Adrenal gland (tissue), 12 donors: Measurements from ENCODE around the gene C6orf15. TPM values are rescaled to one million over a fixed set of nuclear protein-coding genes. Genes with fewer than 3 reads are reported as not detected.

Source experiments
- DNase-seq, 7 donors: peaks; one replicate each; pipeline ENCODE4 v3.0.0-alpha.2; 2019 to 2020
- H3K27ac ChIP-seq, 5 donors: fragments of 200-600 bp; sonication (generic) in 4 of 5; 1 replicate in 3 of 5; 2 replicates in 2 of 5; pipeline versions ENCODE4 v1.5.1 to v1.8.0; 2016 to 2020; ENCODE audit warnings: mild to moderate bottlenecking in 1 of 5
- H3K27me3 ChIP-seq: fragments of 200-600 bp; 2 replicates; pipeline ENCODE4 v1.8.0; 2021
- H3K36me3 ChIP-seq, 2 donors: fragments of 200-600 bp; replicated peaks in 1 of 2; 1 replicate in 1 of 2; 2 replicates in 1 of 2; pipeline versions ENCODE4 v1.5.1 to v1.8.0; 2018 to 2022
- H3K4me1 ChIP-seq, 2 donors: fragments of 200-600 bp; replicated peaks in 1 of 2; 1 replicate in 1 of 2; 2 replicates in 1 of 2; pipeline versions ENCODE4 v1.5.1 to v1.8.0; 2018 to 2021
- H3K4me3 ChIP-seq, 4 donors: fragments of 200-600 bp; sonication (generic) in 3 of 4; one replicate each; pipeline ENCODE4 v1.5.1; 2016 to 2018
- H3K9me3 ChIP-seq, 3 donors: fragments of 200-600 bp; sonication (generic) in 1 of 3; replicated peaks in 1 of 3; 1 replicate in 2 of 3; 2 replicates in 1 of 3; pipeline versions ENCODE4 v1.5.1 to v1.8.0; 2016 to 2021
- CTCF ChIP-seq, 6 experiments: fragments of 450-650 bp in 4 of 6; fragments of 200-600 bp in 2 of 6; sonication (generic) in 1 of 6; IDR thresholded peaks; 1 replicate in 5 of 6; 2 replicates in 1 of 6; pipeline versions ENCODE4 v1.5.1 to v1.8.0; 2016 to 2021; ENCODE audit warnings: antibody characterized with exemption in 6 of 6, mild to moderate bottlenecking in 2 of 6, moderate library complexity in 1 of 6
- POLR2A ChIP-seq, 2 donors: fragments of 450-650 bp; IDR thresholded peaks; one replicate each; pipeline ENCODE4 v1.6.1; 2017; ENCODE audit warnings: antibody characterized with exemption in 2 of 2, mild to moderate bottlenecking in 2 of 2, moderate library complexity in 1 of 2
- WGBS, 4 donors: extraction: QIAGEN DNeasy Blood & Tissue Kit in 2 of 4; methylation state at CpG; one replicate each; pipeline versions ENCODE4 v1.1.5 to v1.1.7; 2013 to 2017; 5-methylcytosine and 5-hydroxymethylcytosine counted together
- intact Hi-C, 2 donors: fragments of 100-400 bp; cut with DNase I; formaldehyde crosslinking; loops; one replicate each; pipeline versions ENCODE4 v1.14.1 to v1.15.0; 2022 to 2023
- polyA plus RNA-seq, 3 donors: library from polyadenylated mRNA; stranded (reverse); fragments of 200-250 nt in 2 of 3; fragments of 350-450 nt in 1 of 3; fragmentation: Illumina TruSeq in 1 of 3; extraction: RNeasy Lipid Tissue Mini Kit (QIAGEN cat#74804) in 1 of 3; gene quantifications; one replicate each; pipeline ENCODE4 v1.2.3, GENCODE V29; 2013 to 2014
- total RNA-seq, 9 donors: library from RNA; depleted of rRNA in 4 of 9; stranded (reverse); fragments of >200 nt in 4 of 9; fragments of 120-200 nt in 1 of 9; fragmentation: NEBNext Ultra II Directional in 1 of 9; extraction: Animal tissue kit (Norgen Biotek cat#: 25700) in 1 of 9; gene quantifications; one replicate each; pipeline versions ENCODE4 v1.1.0 to v1.2.4, GENCODE V29; 2013 to 2023
- donor health status: healthy with polysubstance abuse.
- donor health status: Bipolar disorder and iron deficiency.
- donor health status: DM: yes; HTN: yes; CAD: no.
- donor health status: DM: no; HTN: no; CAD: no.
- donor health status: DM: no; HTN: no; CAD: no.
- donor health status: DM: yes; HTN: yes; CAD: no.

C6orf15 gene
- total and polyA plus RNA-seq, 12 donors: not detected

GRCh38 chr6:31120151-31120915, 8.0 kb upstream of the C6orf15 start, which contains the start of gene CDSN:
TSS of gene CDSN (minus strand) at chr6:31120446. CDS start at chr6:31120419, 27 bp downstream.
- WGBS, 4 donors: 75 to 85% (median 81%) methylated on average over 17 to 26 of the region's 26 CpGs
- no peak for TF ChIP-seq POLR2A (IDR thresholded peaks at IDR 0.05)
- TF ChIP-seq CTCF (IDR thresholded peaks at IDR 0.05): no peak
- intact Hi-C loops: no loop called here
- no peak within 1 kb of the TSS for H3K4me3 ChIP-seq
- H3K36me3 ChIP-seq: no peaks in the 10 kb centered on the region
- no peak for DNase-seq
- no peaks in the 10 kb centered on the region for H3K27me3 ChIP-seq
- no peak within 1 kb of the TSS for H3K27ac ChIP-seq
- peaks cover 0 to 5% of the 10 kb centered on the region in 2 donors for H3K4me1 ChIP-seq
- H3K9me3 ChIP-seq: no peaks in the 10 kb centered on the region

GRCh38 chr6:31118178-31118577, 5.8 kb upstream of the C6orf15 start:
- 73 to 90% (median 80%) methylated on average over 5 to 7 of the region's 7 CpGs for WGBS, 4 donors
- Histone ChIP-seq H3K9me3 (no peaks in the 10 kb centered on the region), H3K27ac (no peak overlapping the region), H3K4me3 (no peak overlapping the region), H3K4me1 (peaks cover 0 to 5% of the 10 kb centered on the region in 2 donors), H3K36me3 (no peaks in the 10 kb centered on the region), H3K27me3 (no peaks in the 10 kb centered on the region)
- DNase-seq: no peak
- TF ChIP-seq CTCF (IDR thresholded peaks at IDR 0.05) (no peak), POLR2A (IDR thresholded peaks at IDR 0.05) (no peak)
- intact Hi-C loops: no loop called here

- Histone ChIP-seq H3K27me3 (no peaks in the 10 kb centered on the region), H3K9me3 (no peaks in the 10 kb centered on the region), H3K4me3 (no peak overlapping the region), H3K36me3 (no peaks in the 10 kb centered on the region), H3K4me1 (no peaks in the 10 kb centered on the region), H3K27ac (no peak overlapping the region)
- intact Hi-C loops: no loop called here
- WGBS, 4 donors: 75 to 82% (median 78%) methylated on average over 16 to 19 of the region's 19 CpGs
- peak in 1 of 7 donors; percentile 7 for DNase-seq
- TF ChIP-seq CTCF (IDR thresholded peaks at IDR 0.05): no peak
- TF ChIP-seq POLR2A (IDR thresholded peaks at IDR 0.05): no peak
Observed at GRCh38 chr6:31116661-31117385, 4.4 kb upstream of the C6orf15 start.

GRCh38 chr6:31115941-31116560, 3.7 kb upstream of the C6orf15 start:
- no peaks in the 10 kb centered on the region for H3K27me3 ChIP-seq
- H3K36me3 ChIP-seq: no peaks in the 10 kb centered on the region
- 80 to 96% (median 91%) methylated on average over 6 to 12 of the region's 12 CpGs for WGBS, 4 donors
- no peaks in the 10 kb centered on the region for H3K4me1 ChIP-seq
- no peak overlapping the region for H3K27ac ChIP-seq
- no peak overlapping the region for H3K4me3 ChIP-seq
- intact Hi-C loops: no loop called here
- no peak for DNase-seq
- H3K9me3 ChIP-seq: no peaks in the 10 kb centered on the region
- TF ChIP-seq CTCF (IDR thresholded peaks at IDR 0.05) (no peak), POLR2A (IDR thresholded peaks at IDR 0.05) (no peak)
